Ovary (tissue), 3 donors: ENCODE measurements around the gene CIROP.

Experiments used
- POLR2A ChIP-seq: fragments of 450-650 bp; IDR thresholded peaks from one replicate; pipeline ENCODE4 v1.6.1; 2017; ENCODE audit warnings: antibody characterized with exemption, mild to moderate bottlenecking, moderate library complexity
- TF ChIP-seq, protein P1 (sequence below), 3 donors: fragments of 450-650 bp in 2 of 3; fragments of 200-600 bp in 1 of 3; IDR thresholded peaks; one replicate each; pipeline versions ENCODE4 v1.5.1 to v1.8.0; 2016 to 2022; ENCODE audit warnings: antibody characterized with exemption in 3 of 3, mild to moderate bottlenecking in 1 of 3
- donor health status: DM: no; HTN: no; CAD: no.

DNA sequence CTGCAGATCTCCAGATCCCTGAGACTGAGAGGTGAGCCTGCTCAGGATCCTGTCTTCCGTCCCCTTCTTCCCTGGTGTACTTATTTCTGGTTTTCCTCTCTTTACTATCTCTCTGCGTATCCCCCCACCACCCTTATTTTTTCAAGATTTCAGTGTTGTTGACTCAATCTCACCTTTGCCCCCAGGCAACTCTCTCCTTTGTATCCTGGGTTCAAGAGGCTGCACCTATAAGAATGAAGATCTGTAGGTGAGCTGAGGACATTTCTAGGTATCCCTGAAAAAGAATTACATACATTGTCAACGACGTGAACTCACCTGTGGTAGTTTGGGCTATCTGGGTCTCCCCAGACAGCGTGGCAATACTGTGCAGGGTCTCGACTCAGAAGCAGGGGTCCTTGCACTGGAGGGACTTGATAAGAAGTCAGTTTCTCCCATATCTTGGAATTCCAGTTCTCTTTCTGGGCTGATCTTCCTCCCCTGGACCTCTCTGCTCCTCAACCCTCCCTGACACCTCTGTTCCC lies 659 bp downstream of the CIROP start:
- no peak for TF ChIP-seq POLR2A
- TF ChIP-seq, protein P1, sequence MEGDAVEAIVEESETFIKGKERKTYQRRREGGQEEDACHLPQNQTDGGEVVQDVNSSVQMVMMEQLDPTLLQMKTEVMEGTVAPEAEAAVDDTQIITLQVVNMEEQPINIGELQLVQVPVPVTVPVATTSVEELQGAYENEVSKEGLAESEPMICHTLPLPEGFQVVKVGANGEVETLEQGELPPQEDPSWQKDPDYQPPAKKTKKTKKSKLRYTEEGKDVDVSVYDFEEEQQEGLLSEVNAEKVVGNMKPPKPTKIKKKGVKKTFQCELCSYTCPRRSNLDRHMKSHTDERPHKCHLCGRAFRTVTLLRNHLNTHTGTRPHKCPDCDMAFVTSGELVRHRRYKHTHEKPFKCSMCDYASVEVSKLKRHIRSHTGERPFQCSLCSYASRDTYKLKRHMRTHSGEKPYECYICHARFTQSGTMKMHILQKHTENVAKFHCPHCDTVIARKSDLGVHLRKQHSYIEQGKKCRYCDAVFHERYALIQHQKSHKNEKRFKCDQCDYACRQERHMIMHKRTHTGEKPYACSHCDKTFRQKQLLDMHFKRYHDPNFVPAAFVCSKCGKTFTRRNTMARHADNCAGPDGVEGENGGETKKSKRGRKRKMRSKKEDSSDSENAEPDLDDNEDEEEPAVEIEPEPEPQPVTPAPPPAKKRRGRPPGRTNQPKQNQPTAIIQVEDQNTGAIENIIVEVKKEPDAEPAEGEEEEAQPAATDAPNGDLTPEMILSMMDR (IDR thresholded peaks at IDR 0.05): no peak
